Cardiac muscle cell (in vitro differentiated cells and primary cell): ENCODE results near the gene TMCO4. TPM values are rescaled to one million over a fixed set of nuclear protein-coding genes. Genes with fewer than 3 reads are reported as not detected.

Experiments used
- DNase-seq, 2 donors: peaks; one replicate each; pipeline versions ENCODE4 v3.0.0 to v3.0.0-alpha.2; 2010 to 2017; ENCODE audit warnings: low read depth in 1 of 2, low spot score in 1 of 2
- H3K27ac ChIP-seq: fragments of 200-600 bp; sonication (generic); 2 replicates; pipeline ENCODE4 v1.5.1; 2016
- H3K27me3 ChIP-seq: fragments of 200-600 bp; sonication (generic); 2 replicates; pipeline ENCODE4 v1.6.0; 2016; ENCODE audit warnings: control low read depth
- H3K36me3 ChIP-seq: fragments of 200-600 bp; sonication (generic); 2 replicates; pipeline ENCODE4 v1.5.1; 2016; ENCODE audit warnings: control low read depth
- H3K4me1 ChIP-seq: fragments of 200-600 bp; sonication (generic); 2 replicates; pipeline ENCODE4 v1.8.1; 2017; ENCODE audit warnings: low read depth, mild to moderate bottlenecking, mixed run types
- H3K4me3 ChIP-seq: fragments of 200-600 bp; sonication (generic); 2 replicates; pipeline ENCODE4 v1.5.1; 2016; ENCODE audit warnings: mild to moderate bottlenecking
- H3K9me3 ChIP-seq: fragments of 200-600 bp; sonication (generic); 2 replicates; pipeline ENCODE4 v1.5.1; 2017; ENCODE audit warnings: low read depth, mild to moderate bottlenecking, control low read depth
- polyA plus RNA-seq: library from polyadenylated mRNA; unstranded; fragments of >200 nt; fragmentation: Nextera tagmentation; extraction: Ambion mirVana; gene quantifications from 2 replicates; pipeline ENCODE4 v1.2.1, GENCODE V29; 2016
- total RNA-seq: library from RNA; depleted of rRNA; stranded (reverse); fragments of >200 nt; gene quantifications from 2 replicates; pipeline ENCODE4 v1.2.3, GENCODE V29; 2016
- TF ChIP-seq, protein P1 (sequence below): IDR thresholded peaks from 2 replicates; pipeline ENCODE4 v1.5.1; 2012; ENCODE audit warnings: low read depth, mild to moderate bottlenecking, low read length

Gene TMCO4
- total and polyA plus RNA-seq, 2 experiments from 2014 or later: 2.2 to 2.5 TPM

DNA sequence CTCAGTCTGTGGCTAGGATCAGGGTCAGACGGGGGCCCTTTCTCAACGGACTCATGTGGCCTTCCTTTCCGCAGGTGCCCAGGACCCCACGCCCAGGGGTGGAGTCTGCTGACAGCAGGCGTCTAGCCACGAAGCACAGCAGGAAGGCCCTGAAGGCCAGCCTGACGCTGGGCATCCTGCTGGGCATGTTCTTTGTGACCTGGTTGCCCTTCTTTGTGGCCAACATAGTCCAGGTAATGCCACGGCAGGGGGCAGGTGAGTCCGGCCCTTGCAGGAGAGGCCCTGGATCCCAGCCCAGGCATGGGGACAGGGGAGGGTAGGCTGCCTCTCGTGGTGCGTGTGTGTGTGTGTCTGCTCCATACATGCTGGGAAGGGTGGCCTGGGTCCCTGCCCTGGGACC, 121.2 kb downstream of the TMCO4 start:
- no peak for DNase-seq
- Histone ChIP-seq H3K4me1 (no peaks in the 10 kb centered on the region), H3K27ac (no peak overlapping the region), H3K4me3 (no peak overlapping the region), H3K9me3 (no peaks in the 10 kb centered on the region), H3K27me3 (peaks cover 3% of the 10 kb centered on the region), H3K36me3 (no peaks in the 10 kb centered on the region)
- TF ChIP-seq, protein P1, sequence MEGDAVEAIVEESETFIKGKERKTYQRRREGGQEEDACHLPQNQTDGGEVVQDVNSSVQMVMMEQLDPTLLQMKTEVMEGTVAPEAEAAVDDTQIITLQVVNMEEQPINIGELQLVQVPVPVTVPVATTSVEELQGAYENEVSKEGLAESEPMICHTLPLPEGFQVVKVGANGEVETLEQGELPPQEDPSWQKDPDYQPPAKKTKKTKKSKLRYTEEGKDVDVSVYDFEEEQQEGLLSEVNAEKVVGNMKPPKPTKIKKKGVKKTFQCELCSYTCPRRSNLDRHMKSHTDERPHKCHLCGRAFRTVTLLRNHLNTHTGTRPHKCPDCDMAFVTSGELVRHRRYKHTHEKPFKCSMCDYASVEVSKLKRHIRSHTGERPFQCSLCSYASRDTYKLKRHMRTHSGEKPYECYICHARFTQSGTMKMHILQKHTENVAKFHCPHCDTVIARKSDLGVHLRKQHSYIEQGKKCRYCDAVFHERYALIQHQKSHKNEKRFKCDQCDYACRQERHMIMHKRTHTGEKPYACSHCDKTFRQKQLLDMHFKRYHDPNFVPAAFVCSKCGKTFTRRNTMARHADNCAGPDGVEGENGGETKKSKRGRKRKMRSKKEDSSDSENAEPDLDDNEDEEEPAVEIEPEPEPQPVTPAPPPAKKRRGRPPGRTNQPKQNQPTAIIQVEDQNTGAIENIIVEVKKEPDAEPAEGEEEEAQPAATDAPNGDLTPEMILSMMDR: no peak

DNA sequence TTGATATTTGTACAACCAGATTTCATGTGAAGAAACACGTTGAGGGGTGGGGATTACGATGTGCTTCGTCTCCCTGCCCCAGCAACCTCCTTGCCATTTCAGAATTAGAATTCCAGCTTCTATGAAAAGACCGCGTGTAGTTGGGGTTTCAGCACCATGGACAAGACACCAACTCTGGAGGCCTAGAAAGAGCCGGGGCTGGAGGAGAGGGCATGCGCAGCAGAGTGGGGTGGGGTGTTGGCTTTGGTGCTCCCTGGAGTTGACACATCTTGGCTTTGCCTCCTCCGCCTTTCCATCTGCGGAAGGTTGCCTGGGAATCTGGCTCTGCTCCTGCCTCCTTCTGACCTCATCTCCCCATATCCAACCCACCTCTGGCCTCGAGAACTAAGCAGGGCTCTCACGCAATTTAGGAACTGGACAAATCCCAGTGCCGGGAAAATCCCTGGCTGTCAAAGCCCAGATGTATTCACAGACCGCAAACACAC, 123.2 kb downstream of the TMCO4 start:
- TF ChIP-seq, protein P1: no peak
- peaks cover 14% of the 10 kb centered on the region for H3K27me3 ChIP-seq

DNA sequence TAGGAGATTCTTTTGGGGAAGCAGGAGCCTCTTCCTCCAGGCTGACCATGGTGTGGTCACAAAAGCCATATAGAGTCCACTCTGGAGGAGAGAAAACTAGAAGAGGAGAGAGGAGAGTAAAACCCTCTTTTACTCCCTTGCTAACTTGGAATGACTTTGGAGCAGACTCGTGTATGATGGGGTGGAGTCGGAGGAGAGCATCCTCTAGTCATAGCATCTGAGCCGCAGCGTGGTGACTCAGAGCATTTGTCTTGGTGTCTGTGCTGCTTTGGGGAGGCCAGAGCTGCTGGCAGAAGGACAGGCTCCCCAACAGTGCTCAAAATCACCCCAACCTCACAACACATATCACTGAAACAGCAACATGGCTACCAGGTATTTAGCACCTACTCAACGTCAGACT, 123.9 kb downstream of the TMCO4 start:
- TF ChIP-seq, protein P1: no peak
- Histone ChIP-seq H3K4me1 (no peaks in the 10 kb centered on the region), H3K4me3 (no peak overlapping the region), H3K36me3 (no peaks in the 10 kb centered on the region), H3K9me3 (no peaks in the 10 kb centered on the region), H3K27me3 (peaks cover 19% of the 10 kb centered on the region), H3K27ac (no peak overlapping the region)
- no peak for DNase-seq

More for the DNA sequence above, 123.2 kb downstream of the TMCO4 start:
- no peak overlapping the region for H3K27ac ChIP-seq
- H3K4me1 ChIP-seq: no peaks in the 10 kb centered on the region
- H3K4me3 ChIP-seq: no peak overlapping the region
- H3K9me3 ChIP-seq: no peaks in the 10 kb centered on the region
- no peaks in the 10 kb centered on the region for H3K36me3 ChIP-seq
- DNase-seq: peak; percentile 85 to 88

DNA sequence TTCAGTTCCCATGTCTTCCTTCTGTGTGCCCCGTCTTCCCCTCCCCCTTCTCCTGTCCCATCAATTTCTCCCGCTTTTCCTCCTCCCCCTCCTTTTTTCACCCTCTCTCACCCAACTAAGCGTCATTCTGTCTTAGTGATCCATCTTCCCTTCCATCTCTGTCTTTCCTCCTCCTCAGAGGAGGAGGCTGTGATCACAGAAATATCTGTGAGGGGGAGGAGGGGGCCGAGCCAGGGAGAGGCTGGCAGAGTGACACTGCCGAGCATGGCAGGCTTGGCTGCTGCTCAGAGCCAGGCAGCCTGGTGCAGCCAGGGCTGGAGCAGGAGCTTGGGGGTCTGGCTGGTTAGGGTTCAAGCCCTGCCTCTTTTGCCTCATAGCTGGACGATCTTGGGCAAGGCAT, 127.5 kb downstream of the TMCO4 start:
- no peak overlapping the region for H3K27ac ChIP-seq
- peaks cover 55% of the 10 kb centered on the region for H3K27me3 ChIP-seq
- TF ChIP-seq, protein P1: no peak
- no peak overlapping the region for H3K4me3 ChIP-seq
- no peaks in the 10 kb centered on the region for H3K4me1 ChIP-seq
- H3K36me3 ChIP-seq: no peaks in the 10 kb centered on the region
- no peak for DNase-seq
- no peaks in the 10 kb centered on the region for H3K9me3 ChIP-seq

DNA sequence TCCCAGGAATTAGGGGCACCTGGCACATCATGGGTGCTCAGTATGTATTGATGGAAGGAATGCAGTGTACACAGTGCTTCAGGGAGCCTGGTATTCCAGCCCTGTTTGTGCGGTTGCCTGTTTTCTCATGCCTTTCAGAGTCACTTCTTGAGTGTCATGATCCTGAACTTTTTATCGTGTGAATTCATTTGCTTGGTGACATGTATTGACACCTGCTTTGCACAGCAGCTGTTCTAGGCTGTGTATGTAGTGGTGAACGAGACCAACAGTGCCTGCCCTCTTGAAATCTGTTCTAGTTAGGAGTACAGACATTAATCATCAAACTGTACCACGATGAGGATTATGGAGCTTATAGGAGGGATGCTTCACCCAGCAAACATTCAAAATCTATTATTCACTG, 128.9 kb downstream of the TMCO4 start:
- no peaks in the 10 kb centered on the region for H3K36me3 ChIP-seq
- TF ChIP-seq, protein P1: no peak
- H3K4me3 ChIP-seq: no peak overlapping the region
- peaks cover 66% of the 10 kb centered on the region for H3K27me3 ChIP-seq
- H3K4me1 ChIP-seq: no peaks in the 10 kb centered on the region
- H3K27ac ChIP-seq: no peak overlapping the region
- DNase-seq: no peak
- no peaks in the 10 kb centered on the region for H3K9me3 ChIP-seq

DNA sequence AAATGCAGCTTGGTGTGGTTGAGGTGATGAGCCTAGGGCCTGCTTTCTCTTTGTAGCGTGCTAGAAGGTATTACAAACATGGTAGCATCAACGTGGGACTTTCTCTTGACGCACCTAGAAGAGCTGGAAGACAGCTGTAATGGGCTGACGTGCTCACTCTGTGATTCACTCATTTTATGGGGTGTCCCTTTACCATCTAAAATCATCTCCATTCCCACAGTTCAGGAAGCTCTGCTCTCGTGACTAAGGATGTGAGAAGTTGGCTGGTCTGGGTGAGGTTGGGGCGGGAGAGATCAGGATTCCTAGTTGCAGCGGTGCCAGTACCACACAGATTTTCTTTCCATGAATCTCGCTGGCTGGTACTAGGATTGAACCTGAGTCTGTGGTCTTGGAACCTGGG, 130.8 kb downstream of the TMCO4 start:
- TF ChIP-seq, protein P1: no peak
- no peak for DNase-seq
- Histone ChIP-seq H3K4me1 (no peaks in the 10 kb centered on the region), H3K27me3 (peaks cover 85% of the 10 kb centered on the region), H3K9me3 (no peaks in the 10 kb centered on the region), H3K27ac (no peak overlapping the region), H3K36me3 (no peaks in the 10 kb centered on the region), H3K4me3 (no peak overlapping the region)
